Measurements from ENCODE around the gene COL5A2.
A peak's percentile ranks its signal among the peaks of the same experiment; 100 is the strongest.

Gene COL5A2

GRCh38 chr2:188993247-188993646 lies 186.3 kb downstream of the COL5A2 start:
- Histone ChIP-seq H3K27ac (no peak overlapping the region), H2AFZ (ENCODE audit: low read depth) (no peak overlapping the region), H3K4me1 (ENCODE audit: low read depth, poor library complexity, severe bottlenecking) (no peaks in the 10 kb centered on the region), H4K20me1 (ENCODE audit: insufficient read depth) (no peaks in the 10 kb centered on the region), H3K79me2 (ENCODE audit: insufficient read depth, low read depth) (no peaks in the 10 kb centered on the region), H3K27me3 (ENCODE audit: insufficient read depth, low read depth) (no peaks in the 10 kb centered on the region), H3K36me3 (ENCODE audit: insufficient read depth) (no peaks in the 10 kb centered on the region), H3K9ac (no peak overlapping the region), H3K4me2 (no peak overlapping the region), H3K4me3 (IDR thresholded peaks at IDR 0.05; ENCODE audit: insufficient read depth, low read depth, low read length) (no peak overlapping the region)
- TF ChIP-seq, protein P1, sequence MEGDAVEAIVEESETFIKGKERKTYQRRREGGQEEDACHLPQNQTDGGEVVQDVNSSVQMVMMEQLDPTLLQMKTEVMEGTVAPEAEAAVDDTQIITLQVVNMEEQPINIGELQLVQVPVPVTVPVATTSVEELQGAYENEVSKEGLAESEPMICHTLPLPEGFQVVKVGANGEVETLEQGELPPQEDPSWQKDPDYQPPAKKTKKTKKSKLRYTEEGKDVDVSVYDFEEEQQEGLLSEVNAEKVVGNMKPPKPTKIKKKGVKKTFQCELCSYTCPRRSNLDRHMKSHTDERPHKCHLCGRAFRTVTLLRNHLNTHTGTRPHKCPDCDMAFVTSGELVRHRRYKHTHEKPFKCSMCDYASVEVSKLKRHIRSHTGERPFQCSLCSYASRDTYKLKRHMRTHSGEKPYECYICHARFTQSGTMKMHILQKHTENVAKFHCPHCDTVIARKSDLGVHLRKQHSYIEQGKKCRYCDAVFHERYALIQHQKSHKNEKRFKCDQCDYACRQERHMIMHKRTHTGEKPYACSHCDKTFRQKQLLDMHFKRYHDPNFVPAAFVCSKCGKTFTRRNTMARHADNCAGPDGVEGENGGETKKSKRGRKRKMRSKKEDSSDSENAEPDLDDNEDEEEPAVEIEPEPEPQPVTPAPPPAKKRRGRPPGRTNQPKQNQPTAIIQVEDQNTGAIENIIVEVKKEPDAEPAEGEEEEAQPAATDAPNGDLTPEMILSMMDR (conservative IDR thresholded peaks at IDR 0.05; ENCODE audit: low read depth, low read length) = no peak

GRCh38 chr2:188986839-188987238 lies 192.7 kb downstream of the COL5A2 start:
- Histone ChIP-seq H3K9ac (no peak overlapping the region), H3K27ac (no peak overlapping the region), H3K4me2 (no peak overlapping the region), H3K4me3 (IDR thresholded peaks at IDR 0.05; ENCODE audit: insufficient read depth, low read depth, low read length) (no peak overlapping the region), H3K79me2 (ENCODE audit: insufficient read depth, low read depth) (no peaks in the 10 kb centered on the region), H2AFZ (ENCODE audit: low read depth) (no peak overlapping the region), H3K27me3 (ENCODE audit: insufficient read depth, low read depth) (no peaks in the 10 kb centered on the region), H3K4me1 (ENCODE audit: low read depth, poor library complexity, severe bottlenecking) (peaks cover 7% of the 10 kb centered on the region), H3K36me3 (ENCODE audit: insufficient read depth) (no peaks in the 10 kb centered on the region), H4K20me1 (ENCODE audit: insufficient read depth) (no peaks in the 10 kb centered on the region)
- TF ChIP-seq, protein P1 (conservative IDR thresholded peaks at IDR 0.05; ENCODE audit: low read depth, low read length) = no peak

DNA sequence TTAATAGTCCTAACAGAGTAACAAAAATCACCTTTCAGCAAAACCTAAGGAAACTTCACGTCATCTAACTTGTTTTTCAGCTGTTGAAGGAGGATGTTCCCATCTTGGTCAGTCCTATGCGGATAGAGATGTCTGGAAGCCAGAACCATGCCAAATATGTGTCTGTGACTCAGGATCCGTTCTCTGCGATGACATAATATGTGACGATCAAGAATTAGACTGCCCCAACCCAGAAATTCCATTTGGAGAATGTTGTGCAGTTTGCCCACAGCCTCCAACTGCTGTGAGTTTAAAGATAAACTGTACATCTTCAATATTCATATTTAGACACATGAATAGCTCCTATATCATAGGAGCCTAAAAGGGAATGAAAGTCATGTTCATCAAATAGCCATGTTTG lies 194.9 kb downstream of the COL5A2 start:
- H2AFZ ChIP-seq (ENCODE audit: low read depth) = no peak overlapping the region
- H3K4me1 ChIP-seq (ENCODE audit: low read depth, poor library complexity, severe bottlenecking) = peaks cover 29% of the 10 kb centered on the region
- no peaks in the 10 kb centered on the region for H4K20me1 ChIP-seq (ENCODE audit: insufficient read depth)
- H3K4me2 ChIP-seq = no peak overlapping the region
- H3K4me3 ChIP-seq (IDR thresholded peaks at IDR 0.05; ENCODE audit: insufficient read depth, low read depth, low read length) = no peak overlapping the region
- H3K9ac ChIP-seq = no peak overlapping the region
- H3K36me3 ChIP-seq (ENCODE audit: insufficient read depth) = no peaks in the 10 kb centered on the region
- no peaks in the 10 kb centered on the region for H3K27me3 ChIP-seq (ENCODE audit: insufficient read depth, low read depth)
- H3K79me2 ChIP-seq (ENCODE audit: insufficient read depth, low read depth) = no peaks in the 10 kb centered on the region
- TF ChIP-seq, protein P1 (conservative IDR thresholded peaks at IDR 0.05; ENCODE audit: low read depth, low read length) = no peak
- no peak overlapping the region for H3K27ac ChIP-seq

GRCh38 chr2:188984065-188984491 lies 195.5 kb downstream of the COL5A2 start:
- Histone ChIP-seq H3K27ac (no peak overlapping the region), H3K36me3 (ENCODE audit: insufficient read depth) (no peaks in the 10 kb centered on the region), H3K9ac (no peak overlapping the region), H3K4me1 (ENCODE audit: low read depth, poor library complexity, severe bottlenecking) (peaks cover 35% of the 10 kb centered on the region), H3K27me3 (ENCODE audit: insufficient read depth, low read depth) (no peaks in the 10 kb centered on the region), H2AFZ (ENCODE audit: low read depth) (no peak overlapping the region), H3K79me2 (ENCODE audit: insufficient read depth, low read depth) (no peaks in the 10 kb centered on the region), H4K20me1 (ENCODE audit: insufficient read depth) (no peaks in the 10 kb centered on the region), H3K4me2 (no peak overlapping the region), H3K4me3 (IDR thresholded peaks at IDR 0.05; ENCODE audit: insufficient read depth, low read depth, low read length) (no peak overlapping the region)
- TF ChIP-seq, protein P1 (conservative IDR thresholded peaks at IDR 0.05; ENCODE audit: low read depth, low read length) = peak; percentile 37

Measured in KMS-11 (cell line).